HepG2 (cell line): ENCODE data around the gene HAPLN2. TPM values are rescaled to one million over a fixed set of nuclear protein-coding genes. Genes with fewer than 3 reads are reported as not detected.

Source experiments
- ARNT2 ChIP-seq: sonication (generic); formaldehyde crosslinking; IDR thresholded peaks from 2 replicates; pipeline ENCODE4 v1.8.0; 2022; ENCODE audit warnings: mild to moderate bottlenecking, low read depth, missing genetic modification reagents, moderate library complexity
- NKX3-1 ChIP-seq: sonication (generic); formaldehyde crosslinking; IDR thresholded peaks from 2 replicates; pipeline ENCODE4 v1.5.0; 2020; ENCODE audit warnings: missing genetic modification reagents
- THYN1 ChIP-seq: sonication (generic); formaldehyde crosslinking; IDR thresholded peaks from 2 replicates; pipeline ENCODE4 v1.8.1; 2023; ENCODE audit warnings: low read depth, mild to moderate bottlenecking, moderate library complexity, missing genetic modification reagents, borderline replicate concordance
- ZNF235 ChIP-seq: sonication (generic); formaldehyde crosslinking; IDR thresholded peaks from 2 replicates; pipeline ENCODE4 v1.8.1; 2023; ENCODE audit warnings: mild to moderate bottlenecking, missing genetic modification reagents, borderline replicate concordance
- polyA plus RNA-seq, 8 experiments: library from polyadenylated mRNA; depleted of rRNA in 3 of 8; stranded (reverse) in 7 of 8; unstranded in 1 of 8; fragments of >200 nt; fragmentation: Illumina TruSeq in 4 of 8; extraction: Trizol in 4 of 8; gene quantifications; 2 replicates each; pipeline versions ENCODE4 v1.2.1 to v1.2.3, GENCODE V29; 2011 to 2016; ENCODE audit warnings: low read depth in 4 of 8, missing spikeins in 1 of 8, mixed read lengths in 1 of 8; ENCODE audit not compliant: insufficient read depth in 1 of 8
- total RNA-seq, 5 experiments: library from RNA; depleted of rRNA; stranded (reverse); fragments of >200 nt; fragmentation: Illumina TruSeq; extraction: Trizol; gene quantifications; 2 replicates each; pipeline ENCODE4 v1.2.3, GENCODE V29; 2016; ENCODE audit warnings: low read depth in 1 of 5
- TF ChIP-seq, protein P1 (sequence below): sonication (generic); formaldehyde crosslinking; IDR thresholded peaks from 2 replicates; pipeline ENCODE4 v1.8.1; 2023; ENCODE audit warnings: mild to moderate bottlenecking, moderate library complexity, missing genetic modification reagents
- TF ChIP-seq, protein P2 (sequence below): sonication (generic); formaldehyde crosslinking; conservative IDR thresholded peaks from 2 replicates; pipeline ENCODE4 v1.8.0; 2022; ENCODE audit warnings: missing genetic modification reagents
- TF ChIP-seq, protein P3 (sequence below): IDR thresholded peaks from 2 replicates; pipeline ENCODE4 v1.6.1; 2018; ENCODE audit warnings: missing genetic modification reagents
- TF ChIP-seq, protein P4 (sequence below): sonication (generic); formaldehyde crosslinking; IDR thresholded peaks from one replicate; pipeline ENCODE4 v1.5.1; 2020; ENCODE audit warnings: mild to moderate bottlenecking, missing genetic modification reagents; ENCODE audit errors: not compliant biosample characterization

Gene HAPLN2
- total and polyA plus RNA-seq, 2 of the 13 experiments (the other 11 are each of a cell fraction or from before 2014, with no cell fraction given): not detected

DNA sequence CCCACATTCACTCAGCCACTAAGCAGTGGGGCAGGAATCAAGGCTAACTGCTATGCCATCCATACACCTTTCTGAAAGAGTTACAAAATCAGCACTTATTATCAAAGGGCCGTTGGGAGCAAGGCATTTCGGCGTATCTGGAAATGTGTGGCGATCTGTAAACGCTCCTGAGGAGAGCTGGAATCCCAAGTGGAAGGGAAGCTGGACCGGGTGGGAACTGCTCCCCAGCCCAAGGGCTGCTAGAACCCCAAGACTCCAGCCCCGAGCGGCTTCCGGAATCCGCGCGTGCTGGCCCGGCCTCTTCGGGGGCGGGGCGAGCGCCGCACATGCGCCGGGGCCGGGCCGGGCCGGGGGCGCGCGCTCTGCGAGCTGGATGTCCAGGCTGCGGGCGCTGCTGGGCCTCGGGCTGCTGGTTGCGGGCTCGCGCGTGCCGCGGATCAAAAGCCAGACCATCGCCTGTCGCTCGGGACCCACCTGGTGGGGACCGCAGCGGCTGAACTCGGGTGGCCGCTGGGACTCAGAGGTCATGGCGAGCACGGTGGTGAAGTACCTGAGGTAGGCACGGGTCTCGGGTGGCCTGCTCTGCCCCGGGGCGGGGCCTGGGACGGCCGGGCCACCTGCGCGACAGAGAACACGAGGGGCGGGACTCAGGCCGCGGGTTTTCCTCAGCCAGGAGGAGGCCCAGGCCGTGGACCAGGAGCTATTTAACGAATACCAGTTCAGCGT, 27.6 kb upstream of the HAPLN2 start, which contains the start of gene NAXE (continued):
- TF ChIP-seq, protein P1, sequence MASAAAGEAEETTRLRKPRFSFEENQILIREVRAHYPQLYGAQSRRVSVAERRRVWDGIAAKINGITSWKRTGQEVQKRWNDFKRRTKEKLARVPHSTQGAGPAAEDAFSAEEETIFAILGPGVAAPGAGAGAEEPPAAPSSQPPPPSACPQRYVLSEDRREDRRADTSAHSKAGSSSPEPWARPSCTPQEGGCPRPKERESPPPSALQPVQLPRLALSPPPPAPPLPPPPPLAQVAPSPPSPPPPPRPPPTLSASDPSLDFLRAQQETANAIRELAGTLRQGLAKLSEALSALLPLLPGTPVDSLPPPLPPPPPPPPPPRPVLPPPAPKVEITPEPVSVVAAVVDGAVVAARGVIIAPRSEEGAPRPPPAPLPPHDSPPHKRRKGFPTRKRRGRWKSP (CRISPR knock-in tag): 0 out of 2 replicates have a peak, but pooled peaks have one; percentile 39
- TF ChIP-seq, protein P2, sequence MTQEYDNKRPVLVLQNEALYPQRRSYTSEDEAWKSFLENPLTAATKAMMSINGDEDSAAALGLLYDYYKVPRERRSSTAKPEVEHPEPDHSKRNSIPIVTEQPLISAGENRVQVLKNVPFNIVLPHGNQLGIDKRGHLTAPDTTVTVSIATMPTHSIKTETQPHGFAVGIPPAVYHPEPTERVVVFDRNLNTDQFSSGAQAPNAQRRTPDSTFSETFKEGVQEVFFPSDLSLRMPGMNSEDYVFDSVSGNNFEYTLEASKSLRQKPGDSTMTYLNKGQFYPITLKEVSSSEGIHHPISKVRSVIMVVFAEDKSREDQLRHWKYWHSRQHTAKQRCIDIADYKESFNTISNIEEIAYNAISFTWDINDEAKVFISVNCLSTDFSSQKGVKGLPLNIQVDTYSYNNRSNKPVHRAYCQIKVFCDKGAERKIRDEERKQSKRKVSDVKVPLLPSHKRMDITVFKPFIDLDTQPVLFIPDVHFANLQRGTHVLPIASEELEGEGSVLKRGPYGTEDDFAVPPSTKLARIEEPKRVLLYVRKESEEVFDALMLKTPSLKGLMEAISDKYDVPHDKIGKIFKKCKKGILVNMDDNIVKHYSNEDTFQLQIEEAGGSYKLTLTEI (CRISPR knock-in tag): no peak
- peak; percentile 9; the same call in 1 of the 2 replicates for TF ChIP-seq ARNT2 (CRISPR knock-in tag)
- peak; percentile 69; the same call in 1 of the 2 replicates for TF ChIP-seq ZNF235
- no peak for TF ChIP-seq THYN1 (CRISPR knock-in tag)
- TF ChIP-seq, protein P3, sequence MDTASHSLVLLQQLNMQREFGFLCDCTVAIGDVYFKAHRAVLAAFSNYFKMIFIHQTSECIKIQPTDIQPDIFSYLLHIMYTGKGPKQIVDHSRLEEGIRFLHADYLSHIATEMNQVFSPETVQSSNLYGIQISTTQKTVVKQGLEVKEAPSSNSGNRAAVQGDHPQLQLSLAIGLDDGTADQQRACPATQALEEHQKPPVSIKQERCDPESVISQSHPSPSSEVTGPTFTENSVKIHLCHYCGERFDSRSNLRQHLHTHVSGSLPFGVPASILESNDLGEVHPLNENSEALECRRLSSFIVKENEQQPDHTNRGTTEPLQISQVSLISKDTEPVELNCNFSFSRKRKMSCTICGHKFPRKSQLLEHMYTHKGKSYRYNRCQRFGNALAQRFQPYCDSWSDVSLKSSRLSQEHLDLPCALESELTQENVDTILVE (CRISPR knock-in tag): no peak
- 0 out of 2 replicates have a peak, but pooled peaks have one; percentile 51 for TF ChIP-seq NKX3-1
- TF ChIP-seq, protein P4, sequence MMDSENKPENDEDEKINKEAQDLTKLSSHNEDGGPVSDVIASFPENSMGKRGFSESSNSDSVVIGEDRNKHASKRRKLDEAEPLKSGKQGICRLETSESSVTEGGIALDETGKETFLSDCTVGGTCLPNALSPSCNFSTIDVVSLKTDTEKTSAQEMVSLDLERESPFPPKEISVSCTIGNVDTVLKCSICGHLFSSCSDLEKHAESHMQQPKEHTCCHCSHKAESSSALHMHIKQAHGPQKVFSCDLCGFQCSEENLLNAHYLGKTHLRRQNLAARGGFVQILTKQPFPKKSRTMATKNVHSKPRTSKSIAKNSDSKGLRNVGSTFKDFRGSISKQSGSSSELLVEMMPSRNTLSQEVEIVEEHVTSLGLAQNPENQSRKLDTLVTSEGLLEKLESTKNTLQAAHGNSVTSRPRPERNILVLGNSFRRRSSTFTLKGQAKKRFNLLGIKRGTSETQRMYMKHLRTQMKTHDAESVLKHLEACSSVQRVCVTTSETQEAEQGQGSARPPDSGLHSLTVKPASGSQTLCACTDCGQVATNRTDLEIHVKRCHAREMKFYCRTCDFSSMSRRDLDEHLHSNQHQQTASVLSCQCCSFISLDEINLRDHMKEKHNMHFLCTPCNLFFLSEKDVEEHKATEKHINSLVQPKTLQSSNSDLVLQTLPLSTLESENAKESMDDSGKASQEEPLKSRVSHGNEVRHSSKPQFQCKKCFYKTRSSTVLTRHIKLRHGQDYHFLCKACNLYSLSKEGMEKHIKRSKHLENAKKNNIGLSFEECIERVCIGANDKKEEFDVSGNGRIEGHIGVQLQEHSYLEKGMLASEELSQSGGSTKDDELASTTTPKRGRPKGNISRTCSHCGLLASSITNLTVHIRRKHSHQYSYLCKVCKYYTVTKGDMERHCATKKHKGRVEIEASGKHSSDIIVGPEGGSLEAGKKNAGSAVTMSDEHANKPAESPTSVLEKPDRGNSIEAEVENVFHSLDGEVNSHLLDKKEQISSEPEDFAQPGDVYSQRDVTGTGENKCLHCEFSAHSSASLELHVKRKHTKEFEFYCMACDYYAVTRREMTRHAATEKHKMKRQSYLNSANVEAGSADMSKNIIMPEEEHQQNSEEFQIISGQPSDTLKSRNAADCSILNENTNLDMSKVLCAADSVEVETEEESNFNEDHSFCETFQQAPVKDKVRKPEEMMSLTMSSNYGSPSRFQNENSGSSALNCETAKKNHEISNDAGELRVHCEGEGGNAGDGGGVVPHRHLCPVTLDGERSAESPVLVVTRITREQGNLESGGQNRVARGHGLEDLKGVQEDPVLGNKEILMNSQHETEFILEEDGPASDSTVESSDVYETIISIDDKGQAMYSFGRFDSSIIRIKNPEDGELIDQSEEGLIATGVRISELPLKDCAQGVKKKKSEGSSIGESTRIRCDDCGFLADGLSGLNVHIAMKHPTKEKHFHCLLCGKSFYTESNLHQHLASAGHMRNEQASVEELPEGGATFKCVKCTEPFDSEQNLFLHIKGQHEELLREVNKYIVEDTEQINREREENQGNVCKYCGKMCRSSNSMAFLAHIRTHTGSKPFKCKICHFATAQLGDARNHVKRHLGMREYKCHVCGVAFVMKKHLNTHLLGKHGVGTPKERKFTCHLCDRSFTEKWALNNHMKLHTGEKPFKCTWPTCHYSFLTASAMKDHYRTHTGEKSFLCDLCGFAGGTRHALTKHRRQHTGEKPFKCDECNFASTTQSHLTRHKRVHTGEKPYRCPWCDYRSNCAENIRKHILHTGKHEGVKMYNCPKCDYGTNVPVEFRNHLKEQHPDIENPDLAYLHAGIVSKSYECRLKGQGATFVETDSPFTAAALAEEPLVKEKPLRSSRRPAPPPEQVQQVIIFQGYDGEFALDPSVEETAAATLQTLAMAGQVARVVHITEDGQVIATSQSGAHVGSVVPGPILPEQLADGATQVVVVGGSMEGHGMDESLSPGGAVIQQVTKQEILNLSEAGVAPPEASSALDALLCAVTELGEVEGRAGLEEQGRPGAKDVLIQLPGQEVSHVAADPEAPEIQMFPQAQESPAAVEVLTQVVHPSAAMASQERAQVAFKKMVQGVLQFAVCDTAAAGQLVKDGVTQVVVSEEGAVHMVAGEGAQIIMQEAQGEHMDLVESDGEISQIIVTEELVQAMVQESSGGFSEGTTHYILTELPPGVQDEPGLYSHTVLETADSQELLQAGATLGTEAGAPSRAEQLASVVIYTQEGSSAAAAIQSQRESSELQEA (CRISPR knock-in tag): no peak
